Osteoblast (primary cell): ENCODE measurements around the gene CAMKMT. TPM values are rescaled to one million over a fixed set of nuclear protein-coding genes. Genes with fewer than 3 reads are reported as not detected.
"Not testable (repeated sequence)": the region's sequence is repeated elsewhere in the genome, so short reads cannot be mapped to it uniquely, and the experiment has no call there.

ENCODE experiments used
- DNase-seq: peaks from one replicate; pipeline ENCODE4 v3.0.0; 2011; ENCODE audit warnings: low spot score, mixed read lengths; ENCODE audit not compliant: insufficient read length; ENCODE audit errors: missing footprints
- H2AFZ ChIP-seq: 2 replicates; pipeline ENCODE4 v1.6.0; 2011; ENCODE audit warnings: mild to moderate bottlenecking, low read length
- H3K27ac ChIP-seq: 2 replicates; pipeline ENCODE4 v1.5.1; 2011; ENCODE audit warnings: mild to moderate bottlenecking, low read depth, low read length, moderate library complexity
- H3K27me3 ChIP-seq: 2 replicates; pipeline ENCODE4 v1.6.0; 2012; ENCODE audit warnings: mild to moderate bottlenecking, control low read depth, inconsistent platforms, low read length, moderate library complexity; ENCODE audit not compliant: insufficient read depth
- H3K36me3 ChIP-seq: 2 replicates; pipeline ENCODE4 v1.5.1; 2011; ENCODE audit warnings: mild to moderate bottlenecking, low read length, control low read depth, moderate library complexity; ENCODE audit not compliant: insufficient read depth
- H3K4me1 ChIP-seq: 2 replicates; pipeline ENCODE4 v1.5.1; 2011; ENCODE audit warnings: mild to moderate bottlenecking, low read length, control low read depth, moderate library complexity; ENCODE audit not compliant: insufficient read depth
- H3K4me2 ChIP-seq: 2 replicates; pipeline ENCODE4 v1.6.0; 2011; ENCODE audit warnings: mild to moderate bottlenecking, low read length; ENCODE audit not compliant: insufficient read depth
- H3K4me3 ChIP-seq: fragments of 200-600 bp; sonication (generic); 3 replicates; pipeline ENCODE4 v1.5.1; 2012; ENCODE audit warnings: mild to moderate bottlenecking, low read length, inconsistent platforms; ENCODE audit not compliant: insufficient read depth
- H3K79me2 ChIP-seq: 2 replicates; pipeline ENCODE4 v1.6.0; 2012; ENCODE audit warnings: mild to moderate bottlenecking, low read length, control low read depth, inconsistent platforms; ENCODE audit not compliant: insufficient read depth
- H3K9me3 ChIP-seq: 2 replicates; pipeline ENCODE4 v1.5.1; 2011; ENCODE audit warnings: low read depth, low read length, control low read depth
- H4K20me1 ChIP-seq: 2 replicates; pipeline ENCODE4 v1.6.0; 2012; ENCODE audit warnings: mild to moderate bottlenecking, low read length, control low read depth; ENCODE audit not compliant: insufficient read depth
- total RNA-seq: library from RNA; depleted of rRNA; stranded (reverse); fragments of >200 nt; gene quantifications from 2 replicates; pipeline ENCODE4 v1.2.3, GENCODE V29; 2012
- TF ChIP-seq, protein P1 (sequence below): IDR thresholded peaks from 2 replicates; pipeline ENCODE4 v1.5.1; 2011; ENCODE audit warnings: mild to moderate bottlenecking, low read depth, low read length, moderate library complexity; ENCODE audit errors: extremely low read depth

CAMKMT gene
- total RNA-seq, 1 donor, result 7.2 TPM

GRCh38 chr2:44372246-44372645 lies 10.5 kb downstream of the CAMKMT start:
- DNase-seq, result no peak
- Histone ChIP-seq H3K36me3 (no peaks in the 10 kb centered on the region), H2AFZ (no peak overlapping the region), H3K9me3 (no peaks in the 10 kb centered on the region), H4K20me1 (peaks cover 7% of the 10 kb centered on the region), H3K4me3 (no peak overlapping the region), H3K27me3 (no peaks in the 10 kb centered on the region), H3K4me1 (no peaks in the 10 kb centered on the region), H3K4me2 (no peak overlapping the region), H3K79me2 (peaks cover 7% of the 10 kb centered on the region), H3K27ac (no peak overlapping the region)
- TF ChIP-seq, protein P1, sequence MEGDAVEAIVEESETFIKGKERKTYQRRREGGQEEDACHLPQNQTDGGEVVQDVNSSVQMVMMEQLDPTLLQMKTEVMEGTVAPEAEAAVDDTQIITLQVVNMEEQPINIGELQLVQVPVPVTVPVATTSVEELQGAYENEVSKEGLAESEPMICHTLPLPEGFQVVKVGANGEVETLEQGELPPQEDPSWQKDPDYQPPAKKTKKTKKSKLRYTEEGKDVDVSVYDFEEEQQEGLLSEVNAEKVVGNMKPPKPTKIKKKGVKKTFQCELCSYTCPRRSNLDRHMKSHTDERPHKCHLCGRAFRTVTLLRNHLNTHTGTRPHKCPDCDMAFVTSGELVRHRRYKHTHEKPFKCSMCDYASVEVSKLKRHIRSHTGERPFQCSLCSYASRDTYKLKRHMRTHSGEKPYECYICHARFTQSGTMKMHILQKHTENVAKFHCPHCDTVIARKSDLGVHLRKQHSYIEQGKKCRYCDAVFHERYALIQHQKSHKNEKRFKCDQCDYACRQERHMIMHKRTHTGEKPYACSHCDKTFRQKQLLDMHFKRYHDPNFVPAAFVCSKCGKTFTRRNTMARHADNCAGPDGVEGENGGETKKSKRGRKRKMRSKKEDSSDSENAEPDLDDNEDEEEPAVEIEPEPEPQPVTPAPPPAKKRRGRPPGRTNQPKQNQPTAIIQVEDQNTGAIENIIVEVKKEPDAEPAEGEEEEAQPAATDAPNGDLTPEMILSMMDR, result no peak

DNA sequence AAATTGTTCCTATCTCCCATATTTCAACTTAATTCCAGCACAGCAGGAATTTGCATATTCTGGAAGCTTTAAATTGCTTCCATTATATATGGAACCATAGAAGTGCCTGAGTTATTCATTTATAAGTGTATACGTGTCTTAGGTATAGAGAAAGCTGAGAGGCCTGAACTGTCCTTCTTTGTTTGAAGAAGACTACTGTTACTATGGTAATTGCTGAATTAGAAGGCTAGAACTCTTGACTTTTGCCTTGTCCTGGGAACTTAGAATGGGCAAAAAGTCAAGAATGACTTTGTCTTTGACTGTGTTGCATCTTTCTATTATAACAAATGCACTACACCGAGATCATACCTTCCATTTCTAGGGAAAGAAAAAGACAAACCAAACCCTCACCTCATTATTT lies 15.7 kb downstream of the CAMKMT start:
- no peak overlapping the region for H3K4me2 ChIP-seq
- H3K79me2 ChIP-seq, result no peaks in the 10 kb centered on the region
- no peaks in the 10 kb centered on the region for H3K27me3 ChIP-seq
- H3K4me3 ChIP-seq, result no peak overlapping the region
- DNase-seq, result no peak
- TF ChIP-seq, protein P1, result no peak
- no peak overlapping the region for H3K27ac ChIP-seq
- no peaks in the 10 kb centered on the region for H3K4me1 ChIP-seq
- no peaks in the 10 kb centered on the region for H3K36me3 ChIP-seq
- no peaks in the 10 kb centered on the region for H4K20me1 ChIP-seq
- H2AFZ ChIP-seq, result no peak overlapping the region
- H3K9me3 ChIP-seq, result no peaks in the 10 kb centered on the region

DNA sequence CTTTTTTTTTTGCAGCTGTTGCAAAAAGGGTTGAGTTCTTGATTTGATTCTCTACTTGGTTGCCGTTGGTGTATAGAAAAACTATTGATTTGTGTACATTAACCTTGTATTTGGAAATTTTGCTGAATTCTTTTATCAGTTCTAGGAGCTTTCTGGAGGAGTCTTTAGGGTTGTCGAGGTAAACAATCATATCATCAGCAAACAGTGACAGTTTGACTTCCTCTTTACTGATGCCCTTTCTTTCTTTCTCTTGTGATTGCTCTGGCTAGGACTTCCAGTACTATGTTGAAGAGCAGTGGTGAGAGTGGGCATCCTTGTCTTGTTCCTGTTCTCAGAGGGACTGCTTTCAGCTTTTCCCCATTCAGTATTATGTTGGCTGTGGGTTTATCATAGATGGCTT lies 23.5 kb downstream of the CAMKMT start:
- not testable (repeated sequence) for H3K4me2 ChIP-seq, H3K4me3 ChIP-seq, H3K4me1 ChIP-seq

DNA sequence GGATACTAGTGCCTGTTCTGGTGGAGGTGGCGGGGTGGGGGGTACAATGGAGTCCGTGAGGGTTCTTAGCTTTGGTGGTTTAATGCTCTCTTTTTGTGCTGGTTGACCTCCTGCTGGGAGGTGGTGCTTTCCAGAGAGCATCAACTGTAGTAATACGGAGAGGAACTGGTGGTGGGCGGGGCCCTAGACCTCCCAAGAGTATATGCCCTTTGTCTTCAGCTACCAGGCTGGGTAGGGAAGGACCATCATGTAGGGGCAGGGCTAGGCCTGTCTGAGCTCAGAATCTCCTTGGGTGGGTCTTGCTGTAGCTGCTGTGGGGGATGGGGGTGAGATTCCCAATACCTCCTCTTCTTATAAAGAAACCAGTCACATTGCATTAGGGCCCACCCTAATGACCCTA lies 27.1 kb downstream of the CAMKMT start:
- Histone ChIP-seq H3K4me2 (no peak overlapping the region), H2AFZ (no peak overlapping the region), H3K4me1 (no peaks in the 10 kb centered on the region), H3K4me3 (no peak overlapping the region), H3K79me2 (no peaks in the 10 kb centered on the region), H3K9me3 (no peaks in the 10 kb centered on the region), H3K27me3 (no peaks in the 10 kb centered on the region), H4K20me1 (peaks cover 6% of the 10 kb centered on the region), H3K27ac (no peak overlapping the region), H3K36me3 (no peaks in the 10 kb centered on the region)
- TF ChIP-seq, protein P1, result no peak
- no peak for DNase-seq

More for the DNA sequence above, 23.5 kb downstream of the CAMKMT start:
- not testable (repeated sequence) for H2AFZ ChIP-seq, H3K36me3 ChIP-seq, H3K27ac ChIP-seq, H3K9me3 ChIP-seq, DNase-seq, H3K79me2 ChIP-seq, H3K27me3 ChIP-seq, H4K20me1 ChIP-seq
